Peyer's patch (tissue), 4 donors: ENCODE results near the gene SLC6A18.

Experiments
- POLR2A ChIP-seq, 2 donors: fragments of 450-650 bp; IDR thresholded peaks; one replicate each; pipeline ENCODE4 v1.5.1; 2017; ENCODE audit warnings: antibody characterized with exemption in 2 of 2, mild to moderate bottlenecking in 2 of 2, moderate library complexity in 2 of 2
- TF ChIP-seq, protein P1 (sequence below), 6 experiments: fragments of 450-650 bp in 4 of 6; fragments of 200-600 bp in 2 of 6; sonication (generic) in 1 of 6; IDR thresholded peaks; one replicate each; pipeline ENCODE4 v1.5.1; 2017 to 2019; ENCODE audit warnings: antibody characterized with exemption in 6 of 6, mild to moderate bottlenecking in 3 of 6, moderate library complexity in 1 of 6

DNA sequence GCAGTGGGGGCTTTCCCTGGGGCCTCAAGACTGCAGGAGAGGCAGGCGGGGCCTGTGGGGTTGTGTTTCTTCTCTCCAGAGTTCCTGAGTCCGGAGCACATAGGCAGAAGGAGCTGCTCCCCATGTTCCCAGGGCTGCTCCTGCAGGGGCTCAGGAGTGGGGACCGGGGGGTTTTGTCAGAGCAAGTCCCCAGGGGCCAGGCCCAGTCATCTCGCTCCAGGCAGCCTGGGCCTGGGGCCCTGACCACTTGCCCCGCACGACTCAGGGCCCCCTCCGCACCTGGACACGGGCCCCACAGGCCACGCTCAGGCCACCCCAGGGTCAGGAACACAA, 45.8 kb upstream of the SLC6A18 start:
- TF ChIP-seq, protein P1, sequence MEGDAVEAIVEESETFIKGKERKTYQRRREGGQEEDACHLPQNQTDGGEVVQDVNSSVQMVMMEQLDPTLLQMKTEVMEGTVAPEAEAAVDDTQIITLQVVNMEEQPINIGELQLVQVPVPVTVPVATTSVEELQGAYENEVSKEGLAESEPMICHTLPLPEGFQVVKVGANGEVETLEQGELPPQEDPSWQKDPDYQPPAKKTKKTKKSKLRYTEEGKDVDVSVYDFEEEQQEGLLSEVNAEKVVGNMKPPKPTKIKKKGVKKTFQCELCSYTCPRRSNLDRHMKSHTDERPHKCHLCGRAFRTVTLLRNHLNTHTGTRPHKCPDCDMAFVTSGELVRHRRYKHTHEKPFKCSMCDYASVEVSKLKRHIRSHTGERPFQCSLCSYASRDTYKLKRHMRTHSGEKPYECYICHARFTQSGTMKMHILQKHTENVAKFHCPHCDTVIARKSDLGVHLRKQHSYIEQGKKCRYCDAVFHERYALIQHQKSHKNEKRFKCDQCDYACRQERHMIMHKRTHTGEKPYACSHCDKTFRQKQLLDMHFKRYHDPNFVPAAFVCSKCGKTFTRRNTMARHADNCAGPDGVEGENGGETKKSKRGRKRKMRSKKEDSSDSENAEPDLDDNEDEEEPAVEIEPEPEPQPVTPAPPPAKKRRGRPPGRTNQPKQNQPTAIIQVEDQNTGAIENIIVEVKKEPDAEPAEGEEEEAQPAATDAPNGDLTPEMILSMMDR (IDR thresholded peaks at IDR 0.05), result no peak
- no peak for TF ChIP-seq POLR2A (IDR thresholded peaks at IDR 0.05)
